ENCODE data around the gene ELAPOR2.
A peak's percentile ranks its signal among the peaks of the same experiment; 100 is the strongest.

ELAPOR2 gene

DNA sequence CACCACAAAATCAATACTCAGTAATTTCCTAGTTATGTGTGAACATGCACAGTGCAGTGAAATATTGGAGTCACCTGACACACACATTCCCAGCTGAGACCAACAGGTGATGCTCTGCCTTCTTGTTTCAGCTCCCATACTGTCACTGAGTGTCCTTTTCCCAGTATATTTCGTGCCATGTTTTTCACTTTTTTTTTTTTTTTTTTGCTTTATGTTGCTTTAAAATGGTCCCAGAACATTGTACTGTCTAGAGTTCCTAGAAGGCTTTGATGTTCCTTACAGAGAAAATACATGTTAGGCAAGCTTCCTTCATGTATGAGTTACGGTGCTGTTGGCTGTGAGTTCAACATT is 45.6 kb downstream of the ELAPOR2 start:
- CTCF ChIA-PET: no interaction called here

DNA sequence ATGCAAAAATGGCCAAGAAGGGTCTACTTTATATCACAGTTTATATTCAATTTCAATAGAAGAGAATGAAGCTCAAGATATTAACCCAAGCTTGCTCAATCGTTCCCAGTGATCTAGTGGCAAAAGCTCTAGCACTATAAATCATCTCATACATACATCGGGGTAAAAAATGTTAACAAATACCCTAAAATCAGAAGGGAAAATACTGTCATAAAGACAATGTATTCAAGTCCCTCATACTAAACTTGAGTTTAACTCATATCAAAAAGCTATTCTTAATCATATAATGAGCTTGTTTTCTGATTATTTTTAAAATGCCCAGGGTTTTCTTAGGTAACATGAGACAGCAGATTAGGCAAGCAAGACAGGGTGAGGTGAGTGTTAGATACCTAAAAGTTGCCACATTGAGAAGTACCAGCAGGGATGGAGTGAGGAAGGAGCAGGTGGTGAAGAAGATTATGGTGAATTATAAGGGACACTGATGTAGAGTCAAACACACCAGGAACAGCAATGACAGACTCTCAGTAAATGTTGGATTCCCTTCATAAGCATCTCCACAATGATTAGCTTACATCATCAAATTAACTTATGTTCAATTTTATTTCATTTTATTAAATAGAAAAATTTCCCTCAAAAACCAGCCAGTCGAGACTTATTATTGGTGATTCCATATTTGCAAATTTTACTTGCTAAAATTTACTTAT is 46.2 kb downstream of the ELAPOR2 start:
- ChIA-PET CTCF (interaction anchor here (1.0 kb wide), 1 partner anchor 9 kb away, joined by 3 read pairs; no protein-coding TSS in a partner anchor), POLR2A (no interaction called here)
- DNase-seq (ENCODE audit: extremely low spot score): no peak
- TF ChIP-seq L3MBTL2 (conservative IDR thresholded peaks at IDR 0.05) (no peak), FOXK2 (IDR thresholded peaks at IDR 0.05) (no peak)
- TF ChIP-seq, protein P1, sequence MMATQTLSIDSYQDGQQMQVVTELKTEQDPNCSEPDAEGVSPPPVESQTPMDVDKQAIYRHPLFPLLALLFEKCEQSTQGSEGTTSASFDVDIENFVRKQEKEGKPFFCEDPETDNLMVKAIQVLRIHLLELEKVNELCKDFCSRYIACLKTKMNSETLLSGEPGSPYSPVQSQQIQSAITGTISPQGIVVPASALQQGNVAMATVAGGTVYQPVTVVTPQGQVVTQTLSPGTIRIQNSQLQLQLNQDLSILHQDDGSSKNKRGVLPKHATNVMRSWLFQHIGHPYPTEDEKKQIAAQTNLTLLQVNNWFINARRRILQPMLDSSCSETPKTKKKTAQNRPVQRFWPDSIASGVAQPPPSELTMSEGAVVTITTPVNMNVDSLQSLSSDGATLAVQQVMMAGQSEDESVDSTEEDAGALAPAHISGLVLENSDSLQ (IDR thresholded peaks at IDR 0.05): no peak

More for the DNA sequence above, 45.6 kb downstream of the ELAPOR2 start:
- POLR2A ChIA-PET: no interaction called here
- 0 out of 2 replicates have a peak, but pooled peaks have one; percentile 21 for TF ChIP-seq ZNF384 (IDR thresholded peaks at IDR 0.05)
- no peak for TF ChIP-seq BHLHE40 (IDR thresholded peaks at IDR 0.05; ENCODE audit: borderline replicate concordance)
- TF ChIP-seq FOXM1 (IDR thresholded peaks at IDR 0.05; ENCODE audit: borderline replicate concordance): no peak
- no peak for TF ChIP-seq ELF4 (IDR thresholded peaks at IDR 0.05)
- no peak for TF ChIP-seq SP1 (IDR thresholded peaks at IDR 0.05)
- TF ChIP-seq LEF1 (IDR thresholded peaks at IDR 0.05; ENCODE audit: borderline replicate concordance): no peak
- TF ChIP-seq FOXA1 (IDR thresholded peaks at IDR 0.05): no peak
- TF ChIP-seq ARNT (IDR thresholded peaks at IDR 0.05): no peak
- no peak for DNase-seq (ENCODE audit: extremely low spot score)
